ENCODE data around the gene MYO15B. TPM values are rescaled to one million over a fixed set of nuclear protein-coding genes. Genes with fewer than 3 reads are reported as not detected.

MYO15B gene
- total RNA-seq, 1 donor: 3.9 TPM

- no peak for TF ChIP-seq CTCF (IDR thresholded peaks at IDR 0.05; ENCODE audit: insufficient read depth, low read depth, low read length)
- no peak overlapping the region for H3K4me3 ChIP-seq (ENCODE audit: low read depth, low read length)
- DNase-seq (ENCODE audit: low read depth): no peak
Observed at GRCh38 chr17:75546181-75546580, 41.4 kb upstream of the MYO15B start.

GRCh38 chr17:75547091-75547490 is 40.5 kb upstream of the MYO15B start:
- no peak for DNase-seq (ENCODE audit: low read depth)
- TF ChIP-seq CTCF (IDR thresholded peaks at IDR 0.05; ENCODE audit: insufficient read depth, low read depth, low read length): no peak
- no peak overlapping the region for H3K4me3 ChIP-seq (ENCODE audit: low read depth, low read length)

GRCh38 chr17:75548813-75549212 is 38.8 kb upstream of the MYO15B start:
- TF ChIP-seq CTCF (IDR thresholded peaks at IDR 0.05; ENCODE audit: insufficient read depth, low read depth, low read length): no peak

GRCh38 chr17:75549246-75550138 is 38.1 kb upstream of the MYO15B start:
- no peak for TF ChIP-seq CTCF (IDR thresholded peaks at IDR 0.05; ENCODE audit: insufficient read depth, low read depth, low read length)
- no peak overlapping the region for H3K4me3 ChIP-seq (ENCODE audit: low read depth, low read length)
- DNase-seq (ENCODE audit: low read depth): no peak

More at GRCh38 chr17:75548813-75549212, 38.8 kb upstream of the MYO15B start:
- DNase-seq (ENCODE audit: low read depth): no peak
- no peak overlapping the region for H3K4me3 ChIP-seq (ENCODE audit: low read depth, low read length)

GRCh38 chr17:75550139-75550465 is 37.5 kb upstream of the MYO15B start:
- no peak overlapping the region for H3K4me3 ChIP-seq (ENCODE audit: low read depth, low read length)
- TF ChIP-seq CTCF (IDR thresholded peaks at IDR 0.05; ENCODE audit: insufficient read depth, low read depth, low read length): no peak
- no peak for DNase-seq (ENCODE audit: low read depth)

GRCh38 chr17:75551266-75551665 is 36.3 kb upstream of the MYO15B start:
- peak; percentile 29 for DNase-seq (ENCODE audit: low read depth)
- no peak for TF ChIP-seq CTCF (IDR thresholded peaks at IDR 0.05; ENCODE audit: insufficient read depth, low read depth, low read length)
- no peak overlapping the region for H3K4me3 ChIP-seq (ENCODE audit: low read depth, low read length)

Data from fibroblast of villous mesenchyme (primary cell).